ENCODE measurements around the gene P2RY11.

Gene P2RY11

GRCh38 chr19:10113592-10113963, 2.1 kb downstream of the P2RY11 start:
- H3K4me3 ChIP-seq (ENCODE audit: low read depth, low read length): no peak overlapping the region
- DNase-seq (ENCODE audit: low read depth): no peak
- no peak for TF ChIP-seq CTCF (IDR thresholded peaks at IDR 0.05; ENCODE audit: low read depth, low read length, missing control alignments)

GRCh38 chr19:10113964-10114650, 2.6 kb downstream of the P2RY11 start:
- H3K4me3 ChIP-seq (ENCODE audit: low read depth, low read length): no peak overlapping the region
- DNase-seq (ENCODE audit: low read depth): no peak
- no peak for TF ChIP-seq CTCF (IDR thresholded peaks at IDR 0.05; ENCODE audit: low read depth, low read length, missing control alignments)

GRCh38 chr19:10114651-10115391, 3.3 kb downstream of the P2RY11 start:
- no peak for DNase-seq (ENCODE audit: low read depth)
- H3K4me3 ChIP-seq (ENCODE audit: low read depth, low read length): no peak overlapping the region
- TF ChIP-seq CTCF (IDR thresholded peaks at IDR 0.05; ENCODE audit: low read depth, low read length, missing control alignments): no peak

GRCh38 chr19:10115392-10116084, 4.0 kb downstream of the P2RY11 start:
- TF ChIP-seq CTCF (IDR thresholded peaks at IDR 0.05; ENCODE audit: low read depth, low read length, missing control alignments): no peak
- H3K4me3 ChIP-seq (ENCODE audit: low read depth, low read length): no peak overlapping the region
- DNase-seq (ENCODE audit: low read depth): no peak

- DNase-seq (ENCODE audit: low read depth): no peak
- H3K4me3 ChIP-seq (ENCODE audit: low read depth, low read length): no peak overlapping the region
- no peak for TF ChIP-seq CTCF (IDR thresholded peaks at IDR 0.05; ENCODE audit: low read depth, low read length, missing control alignments)
These were observed 4.8 kb downstream of the P2RY11 start for GRCh38 chr19:10116085-10116865.

GRCh38 chr19:10116866-10117616, 5.5 kb downstream of the P2RY11 start:
- no peak overlapping the region for H3K4me3 ChIP-seq (ENCODE audit: low read depth, low read length)
- TF ChIP-seq CTCF (IDR thresholded peaks at IDR 0.05; ENCODE audit: low read depth, low read length, missing control alignments): no peak
- no peak for DNase-seq (ENCODE audit: low read depth)
